PC-3 (cell line): ENCODE results near the gene PDIA4. TPM values are rescaled to one million over a fixed set of nuclear protein-coding genes. Genes with fewer than 3 reads are reported as not detected.

Experiments
- ATAC-seq: fragments of 200-7000 bp; cut with Tn5 transposase; 2 replicates; pipeline ENCODE4 v1.9.1; 2020; ENCODE audit warnings: mild to moderate bottlenecking, moderate library complexity
- BruUV-seq: library from RNA; stranded (reverse); fragments of 400-500 nt; replicated peaks from 2 replicates; lab custom pipeline; 2021; lab: Mats Ljungman, UMichigan
- CTCF ChIA-PET: fragments of 300-600 bp; sonication (Branson Sonifier 250); formaldehyde crosslinking; loops from one replicate; lab custom pipeline; 2022; ENCODE audit warnings: antibody characterized with exemption; lab: Charles Lee
- POLR2A ChIA-PET: fragments of 300-600 bp; sonication (Branson Sonifier 250); formaldehyde crosslinking; loops from one replicate; lab custom pipeline; 2022; ENCODE audit warnings: antibody characterized with exemption; ENCODE audit not compliant: unreplicated experiment; lab: Charles Lee
- DNase-seq: peaks from one replicate; pipeline ENCODE4 v3.0.0-alpha.2; 2015
- H2AFZ ChIP-seq: fragments of 300-600 bp; sonication (generic); 2 replicates; pipeline ENCODE4 v1.6.0; 2016; ENCODE audit warnings: antibody characterized with exemption, low read length
- H3F3A ChIP-seq: fragments of 300-600 bp; sonication (generic); one replicate; pipeline ENCODE4 v1.6.0; 2017; ENCODE audit warnings: antibody characterized with exemption, low read length, control low read depth, mild to moderate bottlenecking; ENCODE audit not compliant: unreplicated experiment
- H3K27ac ChIP-seq: fragments of 300-600 bp; sonication (generic); 2 replicates; pipeline ENCODE4 v1.5.1; 2016; ENCODE audit warnings: mild to moderate bottlenecking, low read length
- H3K27me3 ChIP-seq: fragments of 300-600 bp; sonication (generic); 2 replicates; pipeline ENCODE4 v1.6.1; 2016; ENCODE audit warnings: low read length, mixed read lengths
- H3K36me3 ChIP-seq: fragments of 300-600 bp; sonication (generic); 2 replicates; pipeline ENCODE4 v1.6.1; 2016; ENCODE audit warnings: low read depth, mixed run types, low read length, mixed read lengths
- H3K4me1 ChIP-seq: fragments of 300-600 bp; sonication (generic); 2 replicates; pipeline ENCODE4 v1.5.1; 2016; ENCODE audit warnings: low read length; ENCODE audit not compliant: insufficient read depth
- H3K4me2 ChIP-seq: fragments of 300-600 bp; sonication (generic); 2 replicates; pipeline ENCODE4 v1.6.0; 2016; ENCODE audit warnings: low read length
- H3K4me3 ChIP-seq: fragments of 300-600 bp; sonication (generic); 2 replicates; pipeline ENCODE4 v1.5.1; 2016; ENCODE audit warnings: mild to moderate bottlenecking, low read length, mixed read lengths
- H3K79me2 ChIP-seq: fragments of 300-600 bp; sonication (generic); 2 replicates; pipeline ENCODE4 v1.6.1; 2017; ENCODE audit warnings: low read length, mixed read lengths
- H3K9ac ChIP-seq: fragments of 300-600 bp; sonication (generic); 2 replicates; pipeline ENCODE4 v1.6.0; 2016; ENCODE audit warnings: mild to moderate bottlenecking, low read length
- H3K9me2 ChIP-seq: fragments of 300-600 bp; sonication (generic); replicated peaks from 2 replicates; pipeline ENCODE4 v1.6.1; 2016; ENCODE audit warnings: mixed run types, low read length, mixed read lengths
- H3K9me3 ChIP-seq: fragments of 300-600 bp; sonication (generic); 2 replicates; pipeline ENCODE4 v1.6.1; 2016; ENCODE audit warnings: low read length, mixed read lengths
- H4K20me1 ChIP-seq: fragments of 300-600 bp; sonication (generic); 2 replicates; pipeline ENCODE4 v1.6.1; 2016; ENCODE audit warnings: low read length, mixed read lengths
- EZH2 ChIP-seq: fragments of 300-600 bp; sonication (generic); IDR thresholded peaks from one replicate; pipeline ENCODE4 v1.6.1; 2017; ENCODE audit warnings: antibody characterized with exemption, mild to moderate bottlenecking, low read length; ENCODE audit not compliant: unreplicated experiment
- EZH2phosphoT487 ChIP-seq: fragments of 300-600 bp; sonication (generic); IDR thresholded peaks from 2 replicates; pipeline ENCODE4 v1.6.1; 2018; ENCODE audit warnings: mild to moderate bottlenecking, antibody characterized with exemption, low read length, borderline replicate concordance
- intact Hi-C: fragments of 100-400 bp; cut with micrococcal nuclease; formaldehyde crosslinking; loops from 2 replicates; pipeline ENCODE4 v1.9.0; 2023
- total RNA-seq: library from RNA; depleted of rRNA; stranded (reverse); fragments of >200 nt; gene quantifications from 2 replicates; pipeline ENCODE4 v1.2.3, GENCODE V29; 2014
- TF ChIP-seq, protein P1 (sequence below): fragments of 300-600 bp; sonication (generic); conservative IDR thresholded peaks from 2 replicates; pipeline ENCODE4 v1.5.1; 2017; ENCODE audit warnings: antibody characterized with exemption, low read depth, mild to moderate bottlenecking, low read length

The PDIA4 gene
- total RNA-seq, 1 experiment from 2014 or later: 249 TPM

DNA sequence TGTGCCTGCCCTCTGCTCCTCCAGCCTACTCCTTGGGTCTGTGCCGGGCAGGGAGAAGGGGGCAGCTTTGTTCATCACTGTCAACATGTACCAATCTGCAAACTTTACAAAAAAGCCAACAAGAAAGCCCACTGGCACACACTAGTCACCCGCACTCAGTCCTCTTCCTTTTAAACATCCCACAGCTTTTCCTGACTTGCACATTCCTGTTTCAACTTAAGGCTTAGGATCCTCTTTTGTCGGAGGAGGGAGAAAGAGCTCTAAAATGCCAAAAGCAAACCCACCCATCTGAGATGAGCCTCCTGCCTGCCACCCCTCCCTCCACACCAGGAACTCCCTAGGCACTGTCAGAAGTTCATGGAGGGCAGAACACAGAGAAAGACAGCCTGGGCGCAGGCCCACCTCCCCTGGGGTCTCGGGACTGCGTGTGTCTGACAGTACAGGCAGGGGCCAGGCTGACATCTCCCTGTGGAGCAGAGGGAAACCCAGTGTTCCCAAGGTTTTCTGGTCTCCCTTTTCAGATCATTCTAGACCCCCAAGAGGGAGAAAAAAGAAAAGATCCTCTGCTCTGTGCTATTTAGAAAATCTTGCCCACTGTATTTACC, 5.4 kb downstream of the PDIA4 start:
- H3K9ac ChIP-seq: no peak overlapping the region
- H3K27ac ChIP-seq: no peak overlapping the region
- no peak overlapping the region for H2AFZ ChIP-seq
- TF ChIP-seq EZH2: no peak
- no peak for TF ChIP-seq EZH2phosphoT487
- TF ChIP-seq, protein P1, sequence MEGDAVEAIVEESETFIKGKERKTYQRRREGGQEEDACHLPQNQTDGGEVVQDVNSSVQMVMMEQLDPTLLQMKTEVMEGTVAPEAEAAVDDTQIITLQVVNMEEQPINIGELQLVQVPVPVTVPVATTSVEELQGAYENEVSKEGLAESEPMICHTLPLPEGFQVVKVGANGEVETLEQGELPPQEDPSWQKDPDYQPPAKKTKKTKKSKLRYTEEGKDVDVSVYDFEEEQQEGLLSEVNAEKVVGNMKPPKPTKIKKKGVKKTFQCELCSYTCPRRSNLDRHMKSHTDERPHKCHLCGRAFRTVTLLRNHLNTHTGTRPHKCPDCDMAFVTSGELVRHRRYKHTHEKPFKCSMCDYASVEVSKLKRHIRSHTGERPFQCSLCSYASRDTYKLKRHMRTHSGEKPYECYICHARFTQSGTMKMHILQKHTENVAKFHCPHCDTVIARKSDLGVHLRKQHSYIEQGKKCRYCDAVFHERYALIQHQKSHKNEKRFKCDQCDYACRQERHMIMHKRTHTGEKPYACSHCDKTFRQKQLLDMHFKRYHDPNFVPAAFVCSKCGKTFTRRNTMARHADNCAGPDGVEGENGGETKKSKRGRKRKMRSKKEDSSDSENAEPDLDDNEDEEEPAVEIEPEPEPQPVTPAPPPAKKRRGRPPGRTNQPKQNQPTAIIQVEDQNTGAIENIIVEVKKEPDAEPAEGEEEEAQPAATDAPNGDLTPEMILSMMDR: no peak
- H3K27me3 ChIP-seq: no peaks in the 10 kb centered on the region
- no peak overlapping the region for H3K4me2 ChIP-seq
- peaks cover 5% of the 10 kb centered on the region; the same call in 1 of the 2 replicates for H3K4me1 ChIP-seq
- H4K20me1 ChIP-seq: peaks cover 13% of the 10 kb centered on the region; the same call in 1 of the 2 replicates
- no peak overlapping the region for H3K4me3 ChIP-seq
- H3K9me2 ChIP-seq: no peaks in the 10 kb centered on the region
- CTCF ChIA-PET: no interaction called here
- no peaks in the 10 kb centered on the region for H3F3A ChIP-seq
- no peak for DNase-seq
- POLR2A ChIA-PET: no interaction called here
- peaks cover 10% of the 10 kb centered on the region; the same call in 1 of the 2 replicates for H3K36me3 ChIP-seq
- intact Hi-C loops: no loop called here
- no TSS peak for BruUV-seq
- peaks cover 60% of the 10 kb centered on the region for H3K79me2 ChIP-seq
- ATAC-seq: no peak
- no peaks in the 10 kb centered on the region for H3K9me3 ChIP-seq

DNA sequence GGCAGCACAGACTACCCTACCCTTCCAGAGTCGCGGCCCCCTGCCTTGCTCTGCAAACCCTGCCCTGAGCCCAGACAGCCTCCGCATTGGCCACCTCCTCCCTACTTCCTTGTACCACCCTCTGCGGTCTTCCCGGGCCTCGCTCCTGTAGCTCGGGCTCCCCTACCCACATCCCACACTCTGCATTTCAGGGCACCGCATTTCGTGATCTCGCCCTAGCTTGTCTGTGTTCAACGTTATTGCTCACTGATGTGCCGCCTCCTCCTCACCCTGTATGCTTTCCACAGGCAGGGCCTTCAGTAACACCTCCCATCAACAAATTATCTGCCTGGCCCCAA, 6.6 kb downstream of the PDIA4 start:
- no peaks in the 10 kb centered on the region for H3K9me3 ChIP-seq
- DNase-seq (no peak), ATAC-seq (no peak)
- peaks cover 14% of the 10 kb centered on the region; the same call in 1 of the 2 replicates for H3K36me3 ChIP-seq
- no peak overlapping the region for H3K4me2 ChIP-seq
- H3K79me2 ChIP-seq: peaks cover 49% of the 10 kb centered on the region
- H3K27me3 ChIP-seq: no peaks in the 10 kb centered on the region
- H3K4me1 ChIP-seq: peaks cover 2% of the 10 kb centered on the region; the same call in 1 of the 2 replicates
- intact Hi-C loops: no loop called here
- no peak overlapping the region for H3K27ac ChIP-seq
- H4K20me1 ChIP-seq: peaks cover 13% of the 10 kb centered on the region; the same call in 1 of the 2 replicates
- H3K4me3 ChIP-seq: no peak overlapping the region
- TF ChIP-seq, protein P1: no peak
- TF ChIP-seq EZH2: no peak
- no peak for TF ChIP-seq EZH2phosphoT487
- H3K9ac ChIP-seq: no peak overlapping the region
- no TSS peak for BruUV-seq
- H2AFZ ChIP-seq: no peak overlapping the region
- no peaks in the 10 kb centered on the region for H3K9me2 ChIP-seq
- H3F3A ChIP-seq: no peaks in the 10 kb centered on the region
- CTCF ChIA-PET: no interaction called here
- POLR2A ChIA-PET: no interaction called here

DNA sequence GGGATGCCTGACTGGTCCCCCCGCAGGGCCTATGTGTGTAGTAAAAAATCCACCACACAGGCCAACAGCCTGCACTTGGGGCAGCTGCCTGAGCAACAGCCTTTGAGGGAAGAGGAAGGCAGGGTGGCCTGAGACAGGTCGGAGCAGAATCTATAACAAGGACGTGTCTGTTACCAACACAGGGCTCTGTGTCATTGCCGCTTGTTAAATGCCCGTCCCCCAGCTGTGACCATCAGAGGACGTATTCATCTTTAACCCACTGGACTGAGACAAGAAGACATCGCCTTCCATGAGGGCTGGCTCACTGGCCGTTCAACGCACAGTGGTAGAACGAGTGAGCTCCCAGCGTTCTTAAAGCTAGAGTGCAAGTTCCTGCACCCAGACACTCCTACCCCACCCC, 7.8 kb downstream of the PDIA4 start:
- no TSS peak for BruUV-seq
- ATAC-seq: no peak
- Histone ChIP-seq H3K36me3 (peaks cover 13% of the 10 kb centered on the region; the same call in 1 of the 2 replicates), H3F3A (no peaks in the 10 kb centered on the region), H3K4me3 (no peak overlapping the region), H4K20me1 (peaks cover 8% of the 10 kb centered on the region; the same call in 1 of the 2 replicates), H3K9me2 (no peaks in the 10 kb centered on the region), H2AFZ (no peak overlapping the region), H3K27ac (no peak overlapping the region), H3K9ac (no peak overlapping the region), H3K27me3 (no peaks in the 10 kb centered on the region), H3K79me2 (peaks cover 37% of the 10 kb centered on the region), H3K9me3 (no peaks in the 10 kb centered on the region), H3K4me1 (no peaks in the 10 kb centered on the region), H3K4me2 (no peak overlapping the region)
- ChIA-PET CTCF (no interaction called here), POLR2A (no interaction called here)
- TF ChIP-seq EZH2 (no peak), EZH2phosphoT487 (no peak)
- TF ChIP-seq, protein P1: no peak
- no peak for DNase-seq
- intact Hi-C loops: no loop called here
